Keratinocyte (primary cell): ENCODE data around the gene DCK.

Experiments
- CTCF ChIP-seq, 3 experiments: IDR thresholded peaks in 1 of 3; conservative IDR thresholded peaks in 1 of 3; optimal IDR thresholded peaks in 1 of 3; 2 replicates in 2 of 3; 3 replicates in 1 of 3; pipeline versions ENCODE3 to v1.5.1; 2011; ENCODE audit warnings: low read length in 3 of 3, mild to moderate bottlenecking in 3 of 3, moderate library complexity in 2 of 3, control low read depth in 1 of 3, inconsistent platforms in 1 of 3; ENCODE audit not compliant: insufficient read depth in 2 of 3; ENCODE audit errors: extremely low read depth in 1 of 3
- EZH2 ChIP-seq: IDR thresholded peaks from one replicate; pipeline ENCODE4 v1.6.1; 2012; ENCODE audit warnings: inconsistent platforms, mild to moderate bottlenecking, low read length, moderate library complexity

- no peak for TF ChIP-seq EZH2
- no peak for TF ChIP-seq CTCF (optimal IDR thresholded peaks at IDR 0.05 in 1 of 3, IDR thresholded peaks at IDR 0.05 in 1 of 3, conservative IDR thresholded peaks at IDR 0.05 in 1 of 3; ENCODE audit: extremely low read depth in 1 of 3, insufficient read depth in 2 of 3, low read length in 3 of 3)
These were observed 70.3 kb downstream of the DCK start for GRCh38 chr4:71063711-71064110.
